A673 (cell line): ENCODE data around the gene GRB14. TPM values are rescaled to one million over a fixed set of nuclear protein-coding genes. Genes with fewer than 3 reads are reported as not detected.

Source experiments
- BruUV-seq: library from RNA; stranded (reverse); fragments of 400-500 nt; replicated peaks from 2 replicates; lab custom pipeline; 2021; lab: Mats Ljungman, UMichigan
- CTCF ChIA-PET: fragments of 300-600 bp; sonication (Branson Sonifier 250); formaldehyde crosslinking; loops from one replicate; lab custom pipeline; 2022; ENCODE audit warnings: antibody characterized with exemption; lab: Charles Lee
- POLR2A ChIA-PET: fragments of 300-600 bp; sonication (Branson Sonifier 250); formaldehyde crosslinking; loops from one replicate; lab custom pipeline; 2022; ENCODE audit warnings: antibody characterized with exemption; ENCODE audit not compliant: low non-redundant PET; lab: Charles Lee
- DNase-seq: peaks from one replicate; pipeline ENCODE4 v3.0.0-alpha.2; 2015; ENCODE audit warnings: low spot score
- H3K27ac ChIP-seq: fragments of 200-600 bp; sonication (generic); 2 replicates; pipeline ENCODE4 v1.5.1; 2016; ENCODE audit warnings: mixed run types, low read depth, mild to moderate bottlenecking, mixed read lengths, antibody characterized with exemption, low read length; ENCODE audit not compliant: poor library complexity, severe bottlenecking
- H3K27me3 ChIP-seq: fragments of 200-600 bp; sonication (generic); replicated peaks from 2 replicates; pipeline ENCODE4 v1.6.1; 2017; ENCODE audit warnings: mixed run types, low read depth, mild to moderate bottlenecking, mixed read lengths, antibody characterized with exemption, low read length; ENCODE audit not compliant: insufficient read depth, poor library complexity
- H3K36me3 ChIP-seq: fragments of 200-600 bp; sonication (generic); 2 replicates; pipeline ENCODE4 v1.6.1; 2016; ENCODE audit warnings: mixed run types, mild to moderate bottlenecking, mixed read lengths, antibody characterized with exemption, low read length; ENCODE audit not compliant: insufficient read depth, poor library complexity, severe bottlenecking
- H3K4me1 ChIP-seq: fragments of 200-600 bp; sonication (generic); 2 replicates; pipeline ENCODE4 v1.6.1; 2017; ENCODE audit warnings: mixed run types, mild to moderate bottlenecking, mixed read lengths, antibody characterized with exemption, low read length; ENCODE audit not compliant: insufficient read depth, poor library complexity, severe bottlenecking
- H3K4me3 ChIP-seq: fragments of 200-600 bp; sonication (generic); 2 replicates; pipeline ENCODE4 v1.5.1; 2016; ENCODE audit warnings: low read depth, mixed run types, mild to moderate bottlenecking, mixed read lengths, low read length; ENCODE audit not compliant: poor library complexity, severe bottlenecking
- H3K9me3 ChIP-seq: fragments of 200-600 bp; sonication (generic); 2 replicates; pipeline ENCODE4 v1.6.1; 2016; ENCODE audit warnings: mixed run types, low read depth, mild to moderate bottlenecking, mixed read lengths, antibody characterized with exemption, low read length; ENCODE audit not compliant: poor library complexity, severe bottlenecking
- EZH2 ChIP-seq: fragments of 200-600 bp; sonication (generic); IDR thresholded peaks from 2 replicates; pipeline ENCODE4 v1.6.1; 2017; ENCODE audit warnings: borderline replicate concordance, low read depth, mild to moderate bottlenecking, mixed read lengths, antibody characterized with exemption, low read length; ENCODE audit not compliant: poor library complexity, severe bottlenecking
- intact Hi-C: fragments of 100-400 bp; cut with micrococcal nuclease; formaldehyde crosslinking; loops from one replicate; pipeline ENCODE4 v1.10.0; 2022; ENCODE audit not compliant: unreplicated experiment
- total RNA-seq: library from RNA; stranded (reverse); gene quantifications from 2 replicates; pipeline ENCODE4 v1.2.3, GENCODE V29; 2021
- TF ChIP-seq, protein P1 (sequence below): fragments of 300-800, 200-600 bp; sonication (generic); conservative IDR thresholded peaks from 2 replicates; pipeline ENCODE4 v1.5.1; 2017; ENCODE audit warnings: low read depth, mild to moderate bottlenecking, antibody characterized with exemption, low read length, moderate library complexity, mixed read lengths

GRB14 gene
- total RNA-seq, 1 experiment from 2014 or later, result 0.73 TPM

- intact Hi-C loops, result no loop called here
- ChIA-PET POLR2A (interaction anchor here (0.6 kb wide), 1 partner anchor 26 kb away, joined by 3 read pairs; no protein-coding TSS in a partner anchor), CTCF (no interaction called here)
- Histone ChIP-seq H3K9me3 (no peaks in the 10 kb centered on the region), H3K27me3 (no peaks in the 10 kb centered on the region), H3K36me3 (no peaks in the 10 kb centered on the region), H3K4me1 (peaks cover 7% of the 10 kb centered on the region), H3K27ac (no peak overlapping the region), H3K4me3 (no peak overlapping the region)
- BruUV-seq, result no TSS peak
- DNase-seq, result peak; percentile 47
- TF ChIP-seq, protein P1, sequence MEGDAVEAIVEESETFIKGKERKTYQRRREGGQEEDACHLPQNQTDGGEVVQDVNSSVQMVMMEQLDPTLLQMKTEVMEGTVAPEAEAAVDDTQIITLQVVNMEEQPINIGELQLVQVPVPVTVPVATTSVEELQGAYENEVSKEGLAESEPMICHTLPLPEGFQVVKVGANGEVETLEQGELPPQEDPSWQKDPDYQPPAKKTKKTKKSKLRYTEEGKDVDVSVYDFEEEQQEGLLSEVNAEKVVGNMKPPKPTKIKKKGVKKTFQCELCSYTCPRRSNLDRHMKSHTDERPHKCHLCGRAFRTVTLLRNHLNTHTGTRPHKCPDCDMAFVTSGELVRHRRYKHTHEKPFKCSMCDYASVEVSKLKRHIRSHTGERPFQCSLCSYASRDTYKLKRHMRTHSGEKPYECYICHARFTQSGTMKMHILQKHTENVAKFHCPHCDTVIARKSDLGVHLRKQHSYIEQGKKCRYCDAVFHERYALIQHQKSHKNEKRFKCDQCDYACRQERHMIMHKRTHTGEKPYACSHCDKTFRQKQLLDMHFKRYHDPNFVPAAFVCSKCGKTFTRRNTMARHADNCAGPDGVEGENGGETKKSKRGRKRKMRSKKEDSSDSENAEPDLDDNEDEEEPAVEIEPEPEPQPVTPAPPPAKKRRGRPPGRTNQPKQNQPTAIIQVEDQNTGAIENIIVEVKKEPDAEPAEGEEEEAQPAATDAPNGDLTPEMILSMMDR, result no peak
- no peak for TF ChIP-seq EZH2
Observed at GRCh38 chr2:164542581-164543021, 78.7 kb downstream of the GRB14 start.

GRCh38 chr2:164538240-164538866 is 82.9 kb downstream of the GRB14 start:
- ChIA-PET CTCF (interaction anchor here (0.9 to 1.0 kb wide), 2 partner anchors 43 to 1193 kb away, joined by 3 read pairs; no protein-coding TSS in a partner anchor), POLR2A (no interaction called here)
- Histone ChIP-seq H3K27ac (no peak overlapping the region), H3K4me1 (peaks cover 7% of the 10 kb centered on the region), H3K27me3 (peaks cover 31% of the 10 kb centered on the region), H3K36me3 (no peaks in the 10 kb centered on the region), H3K9me3 (no peaks in the 10 kb centered on the region), H3K4me3 (no peak overlapping the region)
- no TSS peak for BruUV-seq
- no peak for TF ChIP-seq EZH2
- TF ChIP-seq, protein P1, result peak; percentile 81
- intact Hi-C loops, result no loop called here
- DNase-seq, result peak; percentile 66

DNA sequence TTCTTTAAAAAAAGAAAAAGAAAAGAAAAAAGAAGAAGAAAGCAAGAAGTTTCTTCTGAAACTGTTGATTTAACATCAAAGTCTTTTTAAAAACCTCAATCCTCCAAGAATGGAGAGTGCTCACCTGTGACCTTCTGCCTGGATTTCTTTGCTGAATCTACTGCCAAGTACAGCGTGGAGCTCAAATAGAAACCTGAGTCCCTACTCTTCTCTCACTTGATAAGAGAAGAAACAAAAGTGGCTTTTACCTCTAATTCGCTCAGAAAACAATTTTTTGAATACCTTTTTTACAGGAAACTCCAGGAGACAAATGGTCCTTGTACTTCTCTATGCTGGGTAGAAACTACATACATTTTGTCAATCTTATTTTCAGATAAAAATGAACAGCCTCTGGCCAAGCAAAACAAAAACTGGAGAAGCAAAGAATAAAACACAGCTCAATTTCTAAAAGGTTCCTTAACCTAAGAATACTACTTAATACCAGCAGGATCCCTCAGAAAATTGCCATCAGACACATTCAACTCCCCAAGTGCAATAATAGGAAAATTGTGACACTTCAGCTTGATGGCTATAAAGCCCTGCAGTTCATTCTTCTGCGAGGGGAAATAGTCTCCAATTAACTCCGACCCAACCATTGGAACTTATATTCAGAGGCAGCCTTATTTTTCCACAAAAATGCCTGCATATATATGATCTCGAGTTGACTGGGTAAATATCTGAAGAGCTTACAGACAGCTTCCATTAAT is 85.8 kb downstream of the GRB14 start:
- TF ChIP-seq, protein P1, result no peak
- no peak for TF ChIP-seq EZH2
- Histone ChIP-seq H3K4me3 (no peak overlapping the region), H3K9me3 (no peaks in the 10 kb centered on the region), H3K4me1 (no peaks in the 10 kb centered on the region), H3K27me3 (peaks cover 46% of the 10 kb centered on the region), H3K36me3 (no peaks in the 10 kb centered on the region), H3K27ac (no peak overlapping the region)
- no peak for DNase-seq
- ChIA-PET CTCF (no interaction called here), POLR2A (no interaction called here)
- BruUV-seq, result no TSS peak
- intact Hi-C loops, result no loop called here
